NCI-H446 (cell line): ENCODE data around the gene FBXL19.
A peak's percentile ranks its signal among the peaks of the same experiment; 100 is the strongest.

ENCODE experiments used
- DNase-seq, 2 experiments: peaks; one replicate each; lab custom pipeline; 2025; lab: John Stamatoyannopoulos, UW

FBXL19 gene

DNA sequence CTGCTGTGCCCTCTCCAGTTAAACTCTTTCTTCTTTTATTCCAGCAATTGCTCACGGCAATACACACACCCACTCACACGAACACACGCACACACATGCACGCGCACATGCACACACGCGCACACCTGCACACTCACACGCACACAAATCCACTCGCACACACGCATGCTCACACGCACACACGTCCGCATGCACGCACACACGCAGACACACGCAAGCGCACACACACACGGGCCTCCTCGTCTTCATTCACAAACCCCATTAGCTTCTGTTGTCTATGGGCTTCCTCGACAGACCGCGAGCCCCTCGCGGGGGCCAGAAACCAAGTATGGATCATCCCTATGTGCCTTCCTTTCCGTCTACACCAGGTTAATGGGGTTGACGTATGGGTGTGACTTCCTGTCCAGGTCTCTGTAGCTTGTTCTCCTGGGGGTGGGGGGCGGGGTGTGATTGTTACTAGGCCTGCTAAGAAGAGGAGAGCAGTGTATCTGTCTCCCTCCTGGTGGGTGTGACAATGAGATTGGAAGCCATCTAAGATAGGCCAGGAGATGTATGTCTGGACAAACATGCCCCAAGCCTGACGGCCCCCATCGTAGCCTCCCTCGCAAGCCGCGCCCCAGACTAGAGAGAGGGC, 27.6 kb upstream of the FBXL19 start:
- DNase-seq, result no peak

DNA sequence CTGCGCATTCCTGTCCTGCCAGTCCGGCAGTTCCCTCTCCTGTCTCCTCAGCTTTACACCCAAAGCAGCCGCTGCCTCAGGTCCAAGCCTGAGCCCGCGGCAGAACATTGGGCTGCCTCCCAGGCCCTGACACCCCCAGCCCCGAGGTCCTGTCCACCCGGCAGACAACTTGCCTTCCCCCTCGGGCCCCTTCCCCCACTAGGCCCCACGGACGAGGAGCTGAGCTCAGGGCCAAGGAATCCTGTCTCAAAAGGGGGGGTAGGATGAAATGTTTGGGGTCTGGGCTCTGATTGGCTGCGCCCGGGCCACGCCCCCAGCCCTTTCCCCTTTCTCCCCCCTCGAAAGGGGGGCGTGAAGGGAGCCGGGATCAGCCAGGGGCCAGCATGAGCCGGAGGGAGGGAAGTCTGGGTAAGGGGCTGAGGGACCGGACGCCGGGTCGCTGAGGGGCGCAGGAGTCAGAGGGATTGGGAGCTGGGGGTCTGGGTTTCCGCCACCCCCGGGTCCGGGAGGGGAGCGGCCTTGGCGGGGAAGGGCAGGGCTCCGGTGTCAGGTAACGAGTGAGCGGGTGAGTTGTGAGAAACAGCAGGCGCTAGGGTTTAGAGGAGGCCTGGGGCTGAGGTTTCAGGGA, 27.0 kb upstream of the FBXL19 start, which contains the start of gene CTF1:
Gene CTF1 (plus strand): TSS at position 354 of the 628 bp plus-strand sequence. CDS start 30 bp downstream, at position 384.
- DNase-seq, result no peak

DNA sequence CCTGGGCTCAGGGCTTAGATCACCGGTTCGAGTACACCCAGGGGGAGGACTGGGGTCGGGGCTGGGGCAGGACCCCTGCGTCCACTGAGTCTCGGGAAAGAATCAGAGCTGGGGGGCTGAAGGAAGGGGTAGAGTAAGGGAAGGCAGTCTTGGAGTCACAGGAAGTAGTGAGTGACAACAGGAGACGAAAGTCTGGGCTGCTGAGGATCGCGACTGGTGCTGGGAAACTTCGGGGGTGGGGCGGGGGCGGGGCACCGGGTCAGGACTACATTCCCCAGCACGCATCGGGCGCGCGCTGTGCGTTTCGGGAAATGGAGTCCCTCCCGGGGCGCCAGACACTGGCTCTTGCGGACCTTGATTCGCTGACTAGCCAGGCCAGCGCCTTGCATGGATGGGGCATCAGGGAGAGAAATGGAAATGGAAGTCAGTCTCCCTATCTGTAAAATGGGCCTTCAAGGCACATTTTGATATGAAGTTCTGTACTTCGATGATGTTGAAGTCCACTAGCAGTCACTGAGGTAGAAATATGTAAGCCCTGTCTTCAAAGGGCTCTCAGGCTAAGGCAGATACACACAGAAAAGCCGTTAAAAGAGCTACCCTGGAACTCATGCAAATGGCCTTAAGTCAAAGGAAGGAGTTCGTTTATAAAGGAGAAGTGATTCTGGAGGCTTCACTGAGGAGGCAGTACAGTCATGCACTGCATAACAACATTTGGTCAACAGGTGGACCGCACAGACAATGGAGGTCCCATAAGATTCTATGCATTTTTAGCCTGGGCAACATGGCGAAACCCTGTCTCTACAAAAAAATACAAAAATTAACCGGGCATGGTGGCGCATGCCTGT, 26.3 kb upstream of the FBXL19 start:
- no peak for DNase-seq

DNA sequence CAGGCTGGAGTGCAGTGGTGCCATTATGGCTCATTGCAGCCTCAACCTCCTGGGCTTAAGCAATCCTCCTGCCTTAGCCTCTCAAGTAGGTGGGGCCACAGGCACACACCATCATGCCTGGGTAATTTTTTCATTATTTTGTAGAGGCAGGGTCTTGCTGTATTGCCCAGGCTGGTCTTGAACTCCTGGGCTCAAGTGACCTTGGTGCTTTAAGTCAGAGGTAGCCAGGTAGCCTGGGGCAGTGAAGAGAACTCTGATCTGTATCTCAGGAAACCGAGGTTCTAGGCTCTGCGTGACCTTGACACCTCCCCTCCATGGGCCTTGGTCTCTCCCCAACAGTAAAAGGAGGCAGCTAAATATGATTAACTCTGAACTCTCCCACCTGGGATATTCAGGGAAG, 23.6 kb upstream of the FBXL19 start:
- no peak for DNase-seq

DNA sequence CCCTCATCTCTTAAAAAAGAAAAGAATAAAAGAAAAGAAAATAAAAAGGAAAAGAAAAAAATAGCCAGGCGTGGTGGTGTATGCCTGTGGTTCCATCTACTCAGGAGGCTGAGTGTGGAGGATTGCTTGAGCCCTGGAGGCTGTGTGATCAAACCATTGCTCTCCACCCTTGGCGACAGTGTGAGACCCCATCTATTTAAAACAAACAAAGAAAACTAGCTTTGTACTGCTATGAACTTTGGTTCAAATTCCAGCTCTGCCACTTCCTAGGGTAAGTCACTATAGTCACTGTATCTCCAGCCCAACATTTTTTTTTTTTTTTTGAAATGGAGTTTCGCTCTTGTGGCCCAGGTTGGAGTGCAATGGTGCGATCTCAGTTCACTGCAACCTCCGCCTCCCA, 22.8 kb upstream of the FBXL19 start:
- no peak for DNase-seq

DNA sequence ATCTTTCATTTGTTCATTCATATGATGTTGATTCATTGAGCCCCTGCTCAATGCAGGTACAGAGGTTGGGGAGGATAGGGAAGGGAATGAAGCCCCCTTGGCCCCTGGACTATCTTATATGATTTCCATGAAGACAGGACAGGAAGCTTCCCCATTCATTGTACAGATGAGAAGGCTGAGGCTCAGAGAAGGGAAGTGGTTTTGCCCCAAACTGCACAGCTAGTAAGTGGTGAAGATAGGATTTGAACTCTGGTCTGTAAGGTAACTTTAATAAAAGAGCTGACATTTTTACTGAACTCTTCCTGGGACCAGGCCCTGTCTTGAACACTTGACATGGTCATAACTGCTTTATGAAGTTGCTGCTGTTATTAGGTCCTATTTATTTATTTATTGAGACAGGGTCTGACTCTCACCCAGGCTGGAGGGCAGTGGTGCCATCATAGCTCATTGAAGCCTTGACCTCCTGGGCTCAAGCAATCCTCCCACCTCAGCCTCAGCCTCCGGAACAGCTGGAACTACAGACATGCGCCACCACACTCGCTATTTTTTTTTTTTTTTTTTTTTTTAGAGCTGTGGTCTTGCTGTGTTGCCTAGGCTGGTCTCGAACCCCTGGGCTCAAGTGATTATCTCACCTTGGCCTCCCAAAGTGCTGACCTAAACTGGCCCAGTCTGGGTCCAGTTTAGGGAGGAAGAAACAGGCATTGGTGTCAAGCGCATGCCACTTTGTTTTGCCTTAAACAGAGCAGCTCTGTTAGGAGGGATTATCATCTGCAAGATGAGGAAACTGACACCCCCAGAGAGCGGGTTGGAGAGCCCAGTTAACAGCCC, 22.0 kb upstream of the FBXL19 start:
- no peak for DNase-seq

DNA sequence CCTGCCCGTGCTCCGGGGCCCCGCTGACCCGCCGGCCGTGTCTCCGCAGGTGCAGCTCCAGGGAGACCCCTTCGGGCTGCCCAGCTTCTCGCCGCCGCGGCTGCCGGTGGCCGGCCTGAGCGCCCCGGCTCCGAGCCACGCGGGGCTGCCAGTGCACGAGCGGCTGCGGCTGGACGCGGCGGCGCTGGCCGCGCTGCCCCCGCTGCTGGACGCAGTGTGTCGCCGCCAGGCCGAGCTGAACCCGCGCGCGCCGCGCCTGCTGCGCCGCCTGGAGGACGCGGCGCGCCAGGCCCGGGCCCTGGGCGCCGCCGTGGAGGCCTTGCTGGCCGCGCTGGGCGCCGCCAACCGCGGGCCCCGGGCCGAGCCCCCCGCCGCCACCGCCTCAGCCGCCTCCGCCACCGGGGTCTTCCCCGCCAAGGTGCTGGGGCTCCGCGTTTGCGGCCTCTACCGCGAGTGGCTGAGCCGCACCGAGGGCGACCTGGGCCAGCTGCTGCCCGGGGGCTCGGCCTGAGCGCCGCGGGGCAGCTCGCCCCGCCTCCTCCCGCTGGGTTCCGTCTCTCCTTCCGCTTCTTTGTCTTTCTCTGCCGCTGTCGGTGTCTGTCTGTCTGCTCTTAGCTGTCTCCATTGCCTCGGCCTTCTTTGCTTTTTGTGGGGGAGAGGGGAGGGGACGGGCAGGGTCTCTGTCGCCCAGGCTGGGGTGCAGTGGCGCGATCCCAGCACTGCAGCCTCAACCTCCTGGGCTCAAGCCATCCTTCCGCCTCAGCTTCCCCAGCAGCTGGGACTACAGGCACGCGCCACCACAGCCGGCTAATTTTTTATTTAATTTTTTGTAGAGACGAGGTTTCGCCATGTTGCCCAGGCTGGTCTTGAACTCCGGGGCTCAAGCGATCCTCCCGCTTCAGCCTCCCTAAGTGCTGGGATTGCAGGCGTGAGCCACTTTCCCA, 21.1 kb upstream of the FBXL19 start:
- DNase-seq, result peak in 1 of 2 experiments; percentile 35

DNA sequence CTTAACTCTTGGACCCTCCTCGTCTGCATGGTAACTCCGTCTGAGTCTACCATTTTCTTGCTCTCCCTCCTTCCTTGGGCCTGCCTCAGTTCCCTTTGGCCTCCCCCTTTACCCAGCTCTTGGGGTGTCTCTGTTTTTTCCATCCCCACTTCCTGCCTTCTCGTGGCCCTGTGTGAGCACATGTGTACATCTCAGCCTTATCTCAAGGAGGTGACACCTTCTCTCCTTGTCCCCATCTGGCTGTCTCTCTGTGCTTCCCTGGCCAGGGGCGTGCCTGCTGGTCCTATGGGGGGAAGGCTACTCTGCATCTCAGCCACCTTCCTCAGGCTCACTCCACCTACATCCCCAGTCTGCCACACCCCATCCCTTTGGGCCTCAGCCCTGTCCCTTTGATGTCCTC, 20.4 kb upstream of the FBXL19 start:
- no peak for DNase-seq

DNA sequence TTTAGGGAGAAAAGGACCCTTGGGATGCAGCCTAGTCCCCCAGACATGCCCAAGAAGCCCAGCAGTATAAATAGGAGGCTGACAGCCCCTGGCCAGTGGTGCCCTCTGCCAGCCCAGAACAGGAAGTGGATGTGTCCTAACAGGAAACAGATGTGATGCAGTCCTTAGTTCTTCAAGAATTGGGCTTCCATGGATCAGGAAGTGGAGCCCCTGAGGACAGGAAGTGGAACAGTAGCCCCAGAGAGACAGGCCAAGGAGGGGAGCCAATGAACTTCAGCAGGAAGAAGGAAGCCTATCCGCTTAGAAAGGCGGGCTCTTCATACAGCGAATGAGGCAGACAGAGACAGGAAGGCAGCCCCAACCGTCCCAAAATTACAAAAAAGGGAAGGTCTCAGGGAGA, 19.8 kb upstream of the FBXL19 start:
- DNase-seq, result no peak

DNA sequence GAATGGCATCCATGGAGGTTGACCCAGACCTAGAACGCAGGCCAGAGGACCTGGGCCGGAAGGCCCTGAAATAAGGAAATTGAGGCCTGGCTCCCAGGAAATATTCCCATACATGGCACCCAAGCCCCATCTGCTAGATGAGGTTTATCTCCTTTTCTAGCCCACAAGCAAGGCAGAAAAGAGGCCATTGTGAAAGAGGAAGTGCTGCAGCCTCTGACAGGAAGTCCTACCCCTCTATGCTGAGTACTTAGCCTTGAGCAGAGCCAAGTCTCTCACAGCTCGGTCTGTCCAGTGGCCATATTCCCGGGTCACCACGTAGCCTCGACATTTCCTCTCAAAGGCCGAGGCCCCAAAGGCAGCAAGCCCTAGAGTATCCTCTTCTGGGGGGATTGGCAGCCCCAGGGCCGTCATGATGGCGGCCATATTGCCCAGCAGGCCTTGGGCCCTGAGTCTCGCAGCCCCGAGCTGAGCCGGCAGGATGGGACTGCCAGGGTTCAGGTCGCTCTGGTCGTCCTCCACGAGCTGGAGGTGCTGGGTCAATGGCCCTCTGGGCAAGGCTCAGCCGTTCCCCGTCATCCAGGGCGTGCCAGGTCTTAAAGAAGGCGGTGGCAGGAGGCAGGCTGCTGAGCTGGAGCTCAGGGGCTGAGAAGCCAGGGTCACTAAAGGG, 19.1 kb upstream of the FBXL19 start:
- no peak for DNase-seq

DNA sequence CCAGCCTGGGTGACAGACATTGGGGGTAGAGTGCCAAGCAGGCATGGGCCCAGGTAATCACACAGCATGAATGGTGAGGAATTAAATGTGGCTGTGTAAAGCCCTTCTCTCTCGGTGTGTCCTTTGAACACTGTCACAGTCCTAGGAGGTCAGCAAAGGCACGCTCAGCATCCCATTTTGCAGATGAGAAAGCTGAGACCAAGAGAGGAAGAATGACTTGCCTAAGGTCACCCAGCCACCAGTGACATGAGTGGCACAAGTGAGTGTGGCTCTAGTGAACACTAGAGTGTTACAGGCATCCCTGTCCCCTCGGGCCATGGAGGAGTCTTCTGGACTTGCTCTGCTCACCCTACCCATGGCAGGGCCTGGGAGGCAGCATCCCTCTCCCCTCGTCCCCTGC, 16.3 kb upstream of the FBXL19 start:
- no peak for DNase-seq

DNA sequence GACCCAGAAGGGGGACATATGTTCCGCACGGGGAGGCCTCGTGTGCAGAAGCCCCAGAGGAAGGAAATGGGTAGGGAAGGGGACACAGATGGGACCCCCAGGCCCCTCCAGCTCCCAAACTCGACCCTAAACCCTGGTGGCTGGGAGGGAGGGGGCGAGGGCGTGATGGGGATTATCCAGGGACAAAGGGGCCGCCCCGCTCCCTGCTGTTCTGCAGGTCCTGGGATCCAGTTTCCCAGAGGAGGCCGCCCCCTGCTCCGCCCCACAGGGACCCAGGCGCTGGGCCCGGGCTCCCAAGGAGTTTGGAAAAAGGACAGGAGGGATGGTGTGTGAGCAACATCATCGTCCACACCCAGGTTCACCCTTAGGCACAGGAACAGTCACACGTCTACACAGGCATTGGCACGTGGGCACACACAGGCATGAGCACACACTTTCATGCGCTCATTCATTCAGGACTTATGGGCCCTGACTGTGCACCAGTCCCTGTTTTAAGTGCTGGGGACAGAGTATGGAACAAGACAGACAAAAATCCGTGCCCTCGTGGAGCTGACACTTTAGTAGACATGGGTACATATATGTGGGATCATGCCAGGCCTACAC, 12.8 kb upstream of the FBXL19 start:
- DNase-seq, result no peak

DNA sequence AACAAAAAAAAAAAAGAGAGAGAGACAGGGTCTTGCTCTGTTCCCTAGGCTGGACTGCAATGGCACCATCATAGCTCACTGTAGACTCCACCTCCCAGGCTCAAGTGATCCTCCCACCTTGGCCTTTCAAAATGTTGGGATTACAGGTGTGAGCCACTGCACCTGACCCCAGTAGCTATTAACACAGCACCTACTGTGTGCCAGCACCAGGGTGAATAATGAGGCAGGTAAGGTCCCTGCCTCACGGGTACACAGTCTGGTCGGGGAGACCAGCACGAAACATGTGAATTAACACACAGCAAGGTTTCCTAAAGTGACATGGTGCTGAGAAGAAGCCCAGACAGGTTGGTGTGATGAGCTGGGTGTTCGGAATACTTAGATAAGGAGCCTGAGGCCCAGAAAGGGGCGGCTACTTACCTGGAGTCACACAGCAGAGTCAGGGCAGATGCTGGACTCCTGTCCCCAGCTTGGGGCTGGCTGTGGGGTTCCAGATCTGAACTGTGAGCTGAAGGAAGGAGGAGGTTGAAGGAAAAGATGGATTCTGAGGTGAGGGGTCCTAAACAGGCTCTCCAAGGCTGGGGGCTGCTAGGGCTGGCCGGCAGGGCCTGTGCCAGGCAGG, 10.5 kb upstream of the FBXL19 start:
- DNase-seq, result no peak

DNA sequence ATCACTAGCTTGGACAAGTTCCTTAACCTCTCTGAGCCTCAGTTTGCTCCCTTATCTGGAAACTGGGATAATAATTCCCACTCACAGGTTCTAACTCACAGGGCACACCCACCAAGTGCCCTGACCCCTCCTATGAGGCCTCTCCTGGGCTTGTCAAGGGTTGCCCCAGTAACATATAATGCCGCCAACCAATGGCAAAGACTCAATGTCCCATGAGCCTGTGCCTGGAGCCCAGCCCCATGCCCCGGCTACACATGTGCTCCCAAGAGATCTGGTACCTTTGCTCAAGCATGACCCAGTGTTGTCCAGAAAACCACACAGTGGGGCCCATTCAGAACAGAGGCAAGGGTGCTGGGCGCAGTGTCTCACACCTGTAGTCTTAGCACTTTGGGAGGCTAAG, 8.5 kb upstream of the FBXL19 start:
- no peak for DNase-seq

DNA sequence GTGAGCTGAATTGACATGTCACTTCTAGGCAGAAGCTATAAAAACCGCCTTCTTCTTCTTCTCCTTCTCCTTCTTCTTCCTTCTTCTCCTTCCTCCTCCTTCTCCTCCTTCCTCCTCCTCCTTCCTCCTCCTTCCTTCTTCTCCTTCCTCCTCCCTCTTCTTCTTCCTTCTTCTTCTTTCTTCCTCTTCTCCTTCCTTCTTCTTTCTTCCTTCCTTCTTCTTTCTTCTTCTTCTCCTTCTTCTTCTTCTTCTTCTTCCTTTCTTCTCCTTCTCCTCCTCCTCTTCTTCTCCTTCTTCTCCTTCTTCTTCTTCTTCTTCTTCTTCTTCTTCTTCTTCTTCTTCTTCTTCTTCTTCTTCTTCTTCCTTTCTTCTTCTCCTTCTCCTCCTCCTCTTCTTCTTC, 4.8 kb upstream of the FBXL19 start:
- no peak for DNase-seq

DNA sequence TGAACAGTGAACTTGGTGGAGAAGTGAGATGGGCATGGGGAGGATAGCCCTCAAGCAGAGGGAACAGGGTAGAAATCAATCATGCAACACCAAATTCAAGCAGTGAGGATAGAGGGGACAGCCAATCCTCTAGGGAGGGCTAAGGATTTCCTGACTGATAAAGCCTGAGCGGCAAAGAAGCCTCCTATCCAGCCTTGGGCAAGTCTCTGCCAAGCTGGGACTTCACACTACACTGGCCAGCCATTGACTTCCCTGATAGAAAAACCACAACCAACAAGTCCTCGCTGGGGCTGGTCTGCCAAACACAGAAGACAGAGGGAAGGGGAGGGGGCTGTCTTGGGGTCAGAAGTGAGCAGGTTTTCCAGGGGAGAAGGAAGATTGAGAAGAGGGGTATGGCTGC, 2.5 kb upstream of the FBXL19 start:
- DNase-seq, result no peak

DNA sequence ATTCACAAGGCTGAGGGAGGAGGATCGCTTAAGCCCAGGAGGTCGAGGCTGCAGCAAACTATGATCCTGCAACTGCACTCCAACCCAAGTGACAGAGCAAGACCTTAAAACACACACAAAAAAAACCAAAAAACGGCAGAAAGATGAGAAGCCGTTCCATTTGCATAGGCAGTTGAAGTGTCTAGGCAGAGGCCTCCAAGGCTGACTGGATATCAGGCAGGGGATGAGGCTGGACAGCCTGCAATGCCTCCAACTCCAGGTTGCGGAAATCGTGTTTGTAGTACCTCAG, 2.0 kb upstream of the FBXL19 start:
- DNase-seq, result no peak

DNA sequence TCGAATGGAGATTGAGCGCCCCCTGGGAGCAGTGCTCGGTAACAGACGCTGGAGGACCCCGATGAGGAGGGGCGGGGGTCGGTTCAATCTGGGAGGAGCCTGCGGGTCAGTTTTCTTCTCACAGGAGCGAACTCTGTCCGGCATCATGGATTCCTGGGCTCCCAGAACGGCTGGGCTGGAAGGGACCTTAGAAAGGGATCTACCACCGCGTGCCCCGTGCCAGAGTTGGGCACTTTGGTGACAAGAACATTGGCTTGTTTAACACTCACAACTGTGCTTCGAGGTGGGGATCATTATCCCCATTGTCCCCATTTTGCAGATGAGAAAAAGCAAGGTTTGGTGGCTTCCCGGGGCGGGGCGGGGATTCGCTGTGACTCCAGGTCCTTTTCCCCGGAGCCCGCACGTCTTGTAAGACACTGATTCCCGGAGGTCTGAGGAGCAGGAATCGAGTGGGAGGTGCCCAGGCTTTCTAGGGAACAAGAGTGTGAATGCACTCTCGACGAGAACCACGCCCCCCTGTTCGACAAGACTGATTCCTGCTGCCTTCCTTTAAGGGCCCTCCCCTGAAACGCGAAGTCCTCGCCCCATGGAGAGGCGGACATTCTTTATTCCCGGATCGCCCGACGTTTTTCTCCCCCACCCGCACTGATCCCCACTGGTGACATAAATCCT, 1.5 kb upstream of the FBXL19 start:
- DNase-seq, result peak; percentile 88 to 94

DNA sequence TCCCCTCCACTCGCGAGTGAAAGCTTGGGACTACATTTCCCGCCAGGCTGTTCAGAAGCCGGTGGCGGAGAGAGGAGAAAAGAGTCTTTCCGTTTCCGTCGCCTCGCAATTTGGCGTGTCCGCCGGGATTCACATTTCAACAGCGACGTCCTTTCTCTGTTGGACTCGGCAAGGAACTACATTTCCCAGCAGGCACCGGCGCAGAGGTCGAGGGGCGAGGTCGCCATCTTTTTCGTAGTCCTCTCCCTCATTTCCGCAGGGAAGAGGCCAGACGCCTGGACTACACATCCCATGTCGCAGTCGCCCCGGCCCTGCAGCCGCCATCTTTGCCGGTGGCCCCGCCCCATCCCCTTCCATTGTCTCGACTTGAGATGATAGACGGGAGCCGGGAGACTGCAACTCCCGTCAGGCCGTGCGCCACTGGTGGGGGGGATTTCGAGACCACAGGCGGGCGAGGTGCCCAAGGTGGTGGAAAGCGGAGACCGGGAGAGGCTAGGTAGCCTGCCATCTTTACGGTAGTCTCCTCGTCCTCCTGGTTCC, 882 bp upstream of the FBXL19 start:
- peak; percentile 97 to 99 for DNase-seq
